GM18519 (cell line): Measurements from ENCODE around the gene BAG1.

Source experiments
- ATAC-seq: cut with Tn5 transposase; IDR thresholded peaks from one replicate; pipeline ENCODE4 v1.9.1; 2021; ENCODE audit warnings: mild to moderate bottlenecking, moderate library complexity; ENCODE audit not compliant: unreplicated experiment, low FRiP score

BAG1 gene

DNA sequence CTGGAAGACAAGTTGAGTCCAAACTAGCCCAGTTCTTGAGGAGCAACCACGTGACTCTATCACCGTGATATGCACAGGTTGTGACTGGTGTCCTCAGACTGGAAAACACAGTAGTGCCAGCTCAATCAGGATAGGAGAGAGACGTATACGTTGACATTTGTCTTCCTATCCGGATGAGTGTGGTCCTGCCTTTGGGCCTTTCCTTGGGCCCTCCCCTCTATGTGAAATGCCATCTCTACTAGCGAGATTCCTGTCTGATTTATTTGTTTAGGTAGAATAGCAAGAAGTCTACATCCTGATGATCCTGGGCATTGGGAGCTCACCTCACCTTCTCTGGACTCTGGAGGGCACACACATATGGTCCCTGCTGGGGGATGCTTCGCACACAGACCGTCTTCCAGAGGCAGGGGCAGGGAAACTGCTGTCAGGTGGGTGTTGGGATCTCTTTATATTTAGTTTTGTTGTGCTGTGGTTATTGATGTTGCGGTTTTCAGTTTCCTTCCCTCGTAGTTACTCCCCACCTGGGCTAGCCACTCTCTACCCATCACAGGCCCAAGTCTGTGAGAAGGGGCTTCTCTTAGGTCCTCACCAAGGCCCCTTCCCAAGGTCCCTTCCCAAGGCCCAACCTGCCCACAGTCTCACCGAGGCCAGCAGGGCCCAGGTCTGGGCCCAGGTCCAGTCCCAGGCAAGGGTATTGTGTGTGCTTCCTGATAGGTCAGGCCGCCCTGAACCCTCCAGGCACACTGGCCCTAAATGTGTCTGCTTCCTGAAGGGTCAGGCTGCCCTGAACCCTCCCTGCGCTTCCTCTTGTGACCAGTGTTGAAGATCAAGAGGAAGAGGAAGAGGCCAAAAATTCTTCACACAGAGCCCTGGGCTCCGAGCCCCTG lies 43.6 kb downstream of the BAG1 start:
- no peak for ATAC-seq

DNA sequence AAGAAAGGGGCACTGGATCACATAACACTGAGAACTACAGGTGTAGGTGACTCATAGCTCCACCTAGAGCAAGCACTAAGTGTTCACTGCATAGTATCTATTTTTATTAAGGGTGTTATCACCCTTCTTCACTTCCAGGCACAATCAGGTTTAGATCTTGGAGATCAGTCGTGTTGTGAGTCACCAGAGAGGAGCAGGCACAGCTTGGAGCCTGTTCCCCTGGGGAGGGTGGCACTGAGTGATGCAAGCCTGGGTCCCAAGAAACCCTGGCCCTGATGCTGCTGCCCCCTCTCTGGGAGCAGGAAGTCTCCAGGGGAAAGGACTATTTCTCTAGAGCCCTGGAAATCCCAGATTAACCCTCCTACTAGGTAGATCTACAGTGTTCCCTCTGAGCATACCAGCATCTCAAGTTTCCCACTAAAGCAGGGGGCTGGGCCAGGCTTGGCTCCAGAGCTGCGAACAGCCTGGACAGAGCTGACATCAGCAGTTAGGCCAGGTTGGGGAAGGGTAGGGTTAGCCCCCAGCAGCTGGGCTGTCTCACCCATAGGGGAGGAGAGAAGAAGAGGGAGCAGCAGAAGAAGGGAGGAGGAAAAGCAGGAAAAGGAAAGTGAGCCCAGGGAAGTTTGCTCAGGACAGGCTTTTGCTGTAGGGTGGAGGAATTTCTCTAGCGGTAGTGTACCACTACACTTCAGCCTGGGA lies 52.7 kb downstream of the BAG1 start:
- no peak for ATAC-seq

DNA sequence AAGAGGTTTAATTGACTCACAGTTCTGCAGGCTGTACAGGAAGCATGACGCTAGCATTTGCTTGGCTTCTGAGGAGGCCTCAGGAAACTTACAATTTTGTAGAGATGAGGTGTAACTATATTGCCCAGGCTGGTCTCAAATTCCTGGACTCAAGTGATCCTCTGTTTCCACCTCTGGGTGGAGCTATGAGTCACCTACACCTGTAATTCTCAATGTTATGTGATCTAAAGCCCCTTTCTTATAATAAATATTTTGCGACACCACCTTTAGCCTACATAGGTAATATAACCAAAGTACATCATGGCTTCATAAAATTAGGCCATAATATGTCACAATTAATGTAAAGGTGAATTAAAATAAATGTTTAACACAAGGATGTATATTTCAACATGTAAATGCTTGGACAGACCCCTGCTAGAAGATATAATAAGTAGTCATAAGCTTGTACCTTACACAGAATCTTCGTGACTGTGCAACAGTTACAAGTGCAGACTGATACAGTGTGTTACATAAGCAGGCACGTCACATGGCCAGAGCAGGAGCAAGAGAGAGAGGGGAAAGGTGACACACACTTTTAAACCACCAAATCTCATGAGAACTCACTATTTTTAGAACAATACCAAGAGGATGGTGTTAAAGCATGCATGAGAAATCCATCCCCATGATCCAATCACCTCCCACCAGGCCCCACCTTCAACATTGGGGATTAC lies 54.3 kb downstream of the BAG1 start:
- ATAC-seq = no peak

- no peak for ATAC-seq
Measured at GRCh38 chr9:33209394-33209793, 55.1 kb downstream of the BAG1 start.

DNA sequence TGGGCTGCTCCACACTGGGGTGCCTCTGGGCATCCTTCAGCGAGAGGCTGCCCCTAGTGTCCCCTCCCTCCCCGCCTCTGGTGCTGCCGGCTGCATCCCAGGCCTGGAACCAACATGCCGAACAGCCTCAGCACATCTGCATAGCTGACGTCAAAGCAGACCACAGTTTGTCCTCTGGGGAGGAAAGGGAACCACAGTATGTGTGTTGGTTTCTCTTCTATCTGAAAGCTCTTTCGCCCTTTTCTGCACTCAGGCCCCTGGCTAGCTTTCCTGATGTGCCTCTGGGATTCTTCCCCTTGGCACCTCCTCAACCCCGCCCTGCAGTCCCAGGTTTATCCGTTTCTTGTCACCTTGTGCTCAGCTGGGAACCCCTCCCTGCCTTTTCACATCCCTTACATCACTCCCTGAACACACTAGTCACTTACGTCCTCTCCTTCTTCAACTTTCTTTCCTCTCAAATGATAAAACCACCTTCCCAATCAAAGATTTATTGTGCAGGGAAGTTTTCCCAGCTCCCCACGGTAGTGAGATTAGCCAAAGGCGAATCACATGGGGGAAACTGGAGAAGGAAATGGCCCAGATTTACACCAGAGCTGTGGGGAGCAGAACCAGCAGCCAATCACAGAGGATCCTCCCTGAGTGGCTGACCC lies 61.8 kb downstream of the BAG1 start:
- ATAC-seq = peak; percentile 99
